GM23338 (cell line): ENCODE data around the gene MGRN1. TPM values are rescaled to one million over a fixed set of nuclear protein-coding genes. Genes with fewer than 3 reads are reported as not detected.
A peak's percentile ranks its signal among the peaks of the same experiment; 100 is the strongest.

Source experiments
- ATAC-seq: fragments of 200-7000 bp; cut with Tn5 transposase; 3 replicates; pipeline ENCODE4 v1.9.1; 2020
- DNase-seq: peaks from one replicate; pipeline ENCODE4 v3.0.0-alpha.2; 2015; ENCODE audit warnings: low spot score
- H2AFZ ChIP-seq: fragments of 200-600 bp; sonication (generic); 2 replicates; pipeline ENCODE4 v1.8.0; 2016; ENCODE audit warnings: antibody characterized with exemption, mild to moderate bottlenecking, moderate library complexity
- H3F3A ChIP-seq: fragments of 200-600 bp; sonication (generic); replicated peaks from 2 replicates; pipeline ENCODE4 v1.8.0; 2017; ENCODE audit warnings: antibody characterized with exemption, mixed run types, low read depth
- H3K27ac ChIP-seq: fragments of 200-600 bp; sonication (generic); 2 replicates; pipeline ENCODE4 v1.6.1; 2016; ENCODE audit warnings: low read depth
- H3K27me3 ChIP-seq: fragments of 200-600 bp; sonication (generic); 2 replicates; pipeline ENCODE4 v1.8.0; 2016; ENCODE audit warnings: mild to moderate bottlenecking, mixed run types, moderate library complexity; ENCODE audit not compliant: insufficient read depth
- H3K36me3 ChIP-seq: fragments of 200-600 bp; sonication (generic); 2 replicates; pipeline ENCODE4 v1.8.0; 2016; ENCODE audit warnings: mild to moderate bottlenecking; ENCODE audit not compliant: insufficient read depth
- H3K4me1 ChIP-seq: fragments of 200-600 bp; sonication (generic); 2 replicates; pipeline ENCODE4 v1.8.0; 2016; ENCODE audit warnings: mild to moderate bottlenecking, moderate library complexity; ENCODE audit not compliant: insufficient read depth
- H3K4me2 ChIP-seq: fragments of 200-600 bp; sonication (generic); 2 replicates; pipeline ENCODE4 v1.7.1; 2017; ENCODE audit warnings: mixed run types
- H3K4me3 ChIP-seq: fragments of 200-600 bp; sonication (generic); 2 replicates; pipeline ENCODE4 v1.6.1; 2016; ENCODE audit warnings: mixed run types
- H3K79me2 ChIP-seq: fragments of 200-600 bp; sonication (generic); replicated peaks from 2 replicates; pipeline ENCODE4 v1.8.0; 2017; ENCODE audit warnings: mild to moderate bottlenecking; ENCODE audit not compliant: insufficient read depth
- H3K9me2 ChIP-seq: fragments of 200-600 bp; sonication (generic); 2 replicates; pipeline ENCODE4 v1.8.0; 2017; ENCODE audit not compliant: insufficient read depth
- H4K20me1 ChIP-seq: fragments of 200-600 bp; sonication (generic); replicated peaks from 2 replicates; pipeline ENCODE4 v1.8.0; 2017; ENCODE audit warnings: mild to moderate bottlenecking; ENCODE audit not compliant: insufficient read depth
- H3K27ac Mint-ChIP-seq: 2 replicates; pipeline ENCODE4 v1.8.0; 2020; ENCODE audit warnings: inconsistent platforms, mild to moderate bottlenecking, moderate library complexity, mixed read lengths
- H3K27me3 Mint-ChIP-seq: 3 replicates; pipeline ENCODE4 v1.8.0; 2022; ENCODE audit warnings: low read depth, mild to moderate bottlenecking, moderate library complexity, mixed read lengths, inconsistent platforms; ENCODE audit not compliant: insufficient read depth, poor library complexity
- H3K36me3 Mint-ChIP-seq: 3 replicates; pipeline ENCODE4 v1.8.0; 2021; ENCODE audit warnings: low read depth, mild to moderate bottlenecking, inconsistent platforms, moderate library complexity, mixed read lengths
- H3K4me1 Mint-ChIP-seq: 3 replicates; pipeline ENCODE4 v1.8.0; 2020; ENCODE audit warnings: mild to moderate bottlenecking, inconsistent platforms, mixed read lengths
- H3K4me3 Mint-ChIP-seq: 3 replicates; pipeline ENCODE4 v1.8.0; 2021; ENCODE audit warnings: moderate library complexity, mild to moderate bottlenecking, inconsistent platforms, mixed read lengths
- H3K9me3 Mint-ChIP-seq: 3 replicates; pipeline ENCODE4 v1.8.0; 2020; ENCODE audit warnings: moderate library complexity, mild to moderate bottlenecking, inconsistent platforms, mixed read lengths
- CREB1 ChIP-seq: fragments of 250-450 bp; sonication (Bioruptor Pico); IDR thresholded peaks from 2 replicates; pipeline ENCODE4 v1.5.0; 2020; ENCODE audit warnings: low read depth, mild to moderate bottlenecking, moderate library complexity
- EZH2 ChIP-seq: fragments of 200-600 bp; sonication (generic); IDR thresholded peaks from one replicate; pipeline ENCODE4 v1.8.0; 2017; ENCODE audit warnings: antibody characterized with exemption, mild to moderate bottlenecking, low read depth; ENCODE audit not compliant: unreplicated experiment
- EZH2phosphoT487 ChIP-seq: fragments of 200-600 bp; sonication (generic); IDR thresholded peaks from one replicate; pipeline ENCODE4 v1.8.1; 2018; ENCODE audit warnings: antibody characterized with exemption; ENCODE audit not compliant: unreplicated experiment
- JUNB ChIP-seq: IDR thresholded peaks from one replicate; pipeline ENCODE4 v1.6.1; 2016; ENCODE audit warnings: antibody characterized with exemption; ENCODE audit not compliant: unreplicated experiment
- NANOG ChIP-seq: IDR thresholded peaks from 2 replicates; pipeline ENCODE4 v1.6.1; 2016; ENCODE audit warnings: antibody characterized with exemption, borderline replicate concordance
- POLR2AphosphoS5 ChIP-seq: IDR thresholded peaks from 2 replicates; pipeline ENCODE4 v1.6.1; 2016; ENCODE audit warnings: antibody characterized with exemption, low read depth
- REST ChIP-seq: IDR thresholded peaks from one replicate; pipeline ENCODE4 v1.6.1; 2018; ENCODE audit warnings: antibody characterized with exemption; ENCODE audit not compliant: unreplicated experiment
- STAT1 ChIP-seq: IDR thresholded peaks from one replicate; pipeline ENCODE4 v1.6.1; 2016; ENCODE audit warnings: antibody characterized with exemption; ENCODE audit not compliant: unreplicated experiment
- ZNF114 ChIP-seq: fragments of 250-450 bp; sonication (Bioruptor Pico); IDR thresholded peaks from 2 replicates; pipeline ENCODE4 v1.5.0; 2020; ENCODE audit warnings: mild to moderate bottlenecking, moderate library complexity
- ZNF331 ChIP-seq: fragments of 250-450 bp; sonication (Bioruptor Pico); IDR thresholded peaks from 2 replicates; pipeline ENCODE4 v1.5.0; 2020; ENCODE audit warnings: low read depth, mild to moderate bottlenecking, moderate library complexity
- polyA plus RNA-seq: library from polyadenylated mRNA; unstranded; fragments of >200 nt; fragmentation: Nextera tagmentation; extraction: Ambion mirVana; gene quantifications from 2 replicates; pipeline ENCODE4 v1.2.1, GENCODE V29; 2016
- total RNA-seq: library from RNA; depleted of rRNA; stranded (reverse); fragments of >200 nt; shearing (Covaris generic); gene quantifications from 2 replicates; pipeline ENCODE4 v1.2.3, GENCODE V29; 2014
- TF ChIP-seq, protein P1 (sequence below): IDR thresholded peaks from 2 replicates; pipeline ENCODE4 v1.6.1; 2016; ENCODE audit warnings: antibody characterized with exemption
- TF ChIP-seq, protein P2 (sequence below), 2 experiments: fragments of 200-600 bp in 1 of 2; sonication (generic) in 1 of 2; conservative IDR thresholded peaks; 2 replicates each; pipeline versions ENCODE4 v1.5.1 to v1.6.1; 2016 to 2017; ENCODE audit warnings: antibody characterized with exemption in 2 of 2, low read depth in 2 of 2, mild to moderate bottlenecking in 2 of 2, moderate library complexity in 1 of 2
- TF ChIP-seq, protein P3 (sequence below): fragments of 250-450 bp; sonication (Bioruptor Pico); IDR thresholded peaks from 2 replicates; pipeline ENCODE4 v1.5.0; 2020; ENCODE audit warnings: mild to moderate bottlenecking, moderate library complexity

The MGRN1 gene
- total and polyA plus RNA-seq, 2 experiments from 2014 or later: 13.1 to 71.8 TPM

DNA sequence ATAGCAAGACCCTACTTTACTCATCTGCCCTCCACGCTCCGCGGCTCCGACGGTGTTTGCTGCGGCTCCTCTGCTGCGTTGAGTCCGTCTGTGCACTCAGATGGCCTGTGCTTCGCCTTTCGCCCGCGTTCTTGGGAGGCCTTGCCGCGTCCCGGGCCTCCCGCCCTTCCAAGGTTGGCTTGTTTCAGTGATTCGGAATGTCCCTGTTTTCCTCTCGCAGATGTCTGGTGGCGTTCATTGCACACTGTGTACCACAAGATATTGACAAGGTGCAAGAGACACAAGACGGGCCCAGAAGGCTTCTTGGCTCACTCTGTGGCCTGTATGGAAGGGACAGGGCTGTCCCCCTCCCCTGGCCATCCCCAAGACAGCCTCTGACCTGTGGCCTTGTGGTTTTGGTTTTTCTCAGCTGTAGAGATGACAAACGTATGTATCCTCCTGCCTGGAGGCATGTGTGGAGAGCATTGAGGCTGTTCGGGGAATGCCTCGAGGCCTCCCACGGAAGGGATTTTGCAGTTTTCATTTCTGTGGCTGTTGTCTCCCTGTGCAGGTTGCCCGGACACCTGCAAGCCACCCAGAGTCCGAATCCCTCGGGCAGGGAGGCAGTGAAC lies 15.4 kb downstream of the MGRN1 start:
- Mint-ChIP-seq H3K36me3 (no peaks in the 10 kb centered on the region; the same call in 1 of the 3 replicates), H3K4me1 (peaks cover 7% of the 10 kb centered on the region; the same call in 2 of the 3 replicates), H3K9me3 (no peaks in the 10 kb centered on the region), H3K27me3 (peaks cover 10% of the 10 kb centered on the region), H3K4me3 (no peak overlapping the region), H3K27ac (peak overlapping the region; percentile 64; the same call in 1 of the 2 replicates)
- H3K27me3 ChIP-seq: no peaks in the 10 kb centered on the region
- H3K4me1 ChIP-seq: no peaks in the 10 kb centered on the region
- no peaks in the 10 kb centered on the region for H3K9me2 ChIP-seq
- H3K36me3 ChIP-seq: no peaks in the 10 kb centered on the region
- H3K4me2 ChIP-seq: no peak overlapping the region
- TF ChIP-seq EZH2phosphoT487 (no peak), STAT1 (no peak), ZNF114 (CRISPR knock-in tag) (no peak), POLR2AphosphoS5 (no peak), JUNB (no peak), CREB1 (CRISPR knock-in tag) (no peak), NANOG (no peak), REST (no peak), EZH2 (no peak), ZNF331 (CRISPR knock-in tag) (no peak)
- TF ChIP-seq, protein P1, sequence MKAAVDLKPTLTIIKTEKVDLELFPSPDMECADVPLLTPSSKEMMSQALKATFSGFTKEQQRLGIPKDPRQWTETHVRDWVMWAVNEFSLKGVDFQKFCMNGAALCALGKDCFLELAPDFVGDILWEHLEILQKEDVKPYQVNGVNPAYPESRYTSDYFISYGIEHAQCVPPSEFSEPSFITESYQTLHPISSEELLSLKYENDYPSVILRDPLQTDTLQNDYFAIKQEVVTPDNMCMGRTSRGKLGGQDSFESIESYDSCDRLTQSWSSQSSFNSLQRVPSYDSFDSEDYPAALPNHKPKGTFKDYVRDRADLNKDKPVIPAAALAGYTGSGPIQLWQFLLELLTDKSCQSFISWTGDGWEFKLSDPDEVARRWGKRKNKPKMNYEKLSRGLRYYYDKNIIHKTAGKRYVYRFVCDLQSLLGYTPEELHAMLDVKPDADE: no peak
- TF ChIP-seq, protein P2, sequence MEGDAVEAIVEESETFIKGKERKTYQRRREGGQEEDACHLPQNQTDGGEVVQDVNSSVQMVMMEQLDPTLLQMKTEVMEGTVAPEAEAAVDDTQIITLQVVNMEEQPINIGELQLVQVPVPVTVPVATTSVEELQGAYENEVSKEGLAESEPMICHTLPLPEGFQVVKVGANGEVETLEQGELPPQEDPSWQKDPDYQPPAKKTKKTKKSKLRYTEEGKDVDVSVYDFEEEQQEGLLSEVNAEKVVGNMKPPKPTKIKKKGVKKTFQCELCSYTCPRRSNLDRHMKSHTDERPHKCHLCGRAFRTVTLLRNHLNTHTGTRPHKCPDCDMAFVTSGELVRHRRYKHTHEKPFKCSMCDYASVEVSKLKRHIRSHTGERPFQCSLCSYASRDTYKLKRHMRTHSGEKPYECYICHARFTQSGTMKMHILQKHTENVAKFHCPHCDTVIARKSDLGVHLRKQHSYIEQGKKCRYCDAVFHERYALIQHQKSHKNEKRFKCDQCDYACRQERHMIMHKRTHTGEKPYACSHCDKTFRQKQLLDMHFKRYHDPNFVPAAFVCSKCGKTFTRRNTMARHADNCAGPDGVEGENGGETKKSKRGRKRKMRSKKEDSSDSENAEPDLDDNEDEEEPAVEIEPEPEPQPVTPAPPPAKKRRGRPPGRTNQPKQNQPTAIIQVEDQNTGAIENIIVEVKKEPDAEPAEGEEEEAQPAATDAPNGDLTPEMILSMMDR (conservative IDR thresholded peaks at IDR 0.05; ENCODE audit: low read depth in 2 of 2): no peak
- TF ChIP-seq, protein P3, sequence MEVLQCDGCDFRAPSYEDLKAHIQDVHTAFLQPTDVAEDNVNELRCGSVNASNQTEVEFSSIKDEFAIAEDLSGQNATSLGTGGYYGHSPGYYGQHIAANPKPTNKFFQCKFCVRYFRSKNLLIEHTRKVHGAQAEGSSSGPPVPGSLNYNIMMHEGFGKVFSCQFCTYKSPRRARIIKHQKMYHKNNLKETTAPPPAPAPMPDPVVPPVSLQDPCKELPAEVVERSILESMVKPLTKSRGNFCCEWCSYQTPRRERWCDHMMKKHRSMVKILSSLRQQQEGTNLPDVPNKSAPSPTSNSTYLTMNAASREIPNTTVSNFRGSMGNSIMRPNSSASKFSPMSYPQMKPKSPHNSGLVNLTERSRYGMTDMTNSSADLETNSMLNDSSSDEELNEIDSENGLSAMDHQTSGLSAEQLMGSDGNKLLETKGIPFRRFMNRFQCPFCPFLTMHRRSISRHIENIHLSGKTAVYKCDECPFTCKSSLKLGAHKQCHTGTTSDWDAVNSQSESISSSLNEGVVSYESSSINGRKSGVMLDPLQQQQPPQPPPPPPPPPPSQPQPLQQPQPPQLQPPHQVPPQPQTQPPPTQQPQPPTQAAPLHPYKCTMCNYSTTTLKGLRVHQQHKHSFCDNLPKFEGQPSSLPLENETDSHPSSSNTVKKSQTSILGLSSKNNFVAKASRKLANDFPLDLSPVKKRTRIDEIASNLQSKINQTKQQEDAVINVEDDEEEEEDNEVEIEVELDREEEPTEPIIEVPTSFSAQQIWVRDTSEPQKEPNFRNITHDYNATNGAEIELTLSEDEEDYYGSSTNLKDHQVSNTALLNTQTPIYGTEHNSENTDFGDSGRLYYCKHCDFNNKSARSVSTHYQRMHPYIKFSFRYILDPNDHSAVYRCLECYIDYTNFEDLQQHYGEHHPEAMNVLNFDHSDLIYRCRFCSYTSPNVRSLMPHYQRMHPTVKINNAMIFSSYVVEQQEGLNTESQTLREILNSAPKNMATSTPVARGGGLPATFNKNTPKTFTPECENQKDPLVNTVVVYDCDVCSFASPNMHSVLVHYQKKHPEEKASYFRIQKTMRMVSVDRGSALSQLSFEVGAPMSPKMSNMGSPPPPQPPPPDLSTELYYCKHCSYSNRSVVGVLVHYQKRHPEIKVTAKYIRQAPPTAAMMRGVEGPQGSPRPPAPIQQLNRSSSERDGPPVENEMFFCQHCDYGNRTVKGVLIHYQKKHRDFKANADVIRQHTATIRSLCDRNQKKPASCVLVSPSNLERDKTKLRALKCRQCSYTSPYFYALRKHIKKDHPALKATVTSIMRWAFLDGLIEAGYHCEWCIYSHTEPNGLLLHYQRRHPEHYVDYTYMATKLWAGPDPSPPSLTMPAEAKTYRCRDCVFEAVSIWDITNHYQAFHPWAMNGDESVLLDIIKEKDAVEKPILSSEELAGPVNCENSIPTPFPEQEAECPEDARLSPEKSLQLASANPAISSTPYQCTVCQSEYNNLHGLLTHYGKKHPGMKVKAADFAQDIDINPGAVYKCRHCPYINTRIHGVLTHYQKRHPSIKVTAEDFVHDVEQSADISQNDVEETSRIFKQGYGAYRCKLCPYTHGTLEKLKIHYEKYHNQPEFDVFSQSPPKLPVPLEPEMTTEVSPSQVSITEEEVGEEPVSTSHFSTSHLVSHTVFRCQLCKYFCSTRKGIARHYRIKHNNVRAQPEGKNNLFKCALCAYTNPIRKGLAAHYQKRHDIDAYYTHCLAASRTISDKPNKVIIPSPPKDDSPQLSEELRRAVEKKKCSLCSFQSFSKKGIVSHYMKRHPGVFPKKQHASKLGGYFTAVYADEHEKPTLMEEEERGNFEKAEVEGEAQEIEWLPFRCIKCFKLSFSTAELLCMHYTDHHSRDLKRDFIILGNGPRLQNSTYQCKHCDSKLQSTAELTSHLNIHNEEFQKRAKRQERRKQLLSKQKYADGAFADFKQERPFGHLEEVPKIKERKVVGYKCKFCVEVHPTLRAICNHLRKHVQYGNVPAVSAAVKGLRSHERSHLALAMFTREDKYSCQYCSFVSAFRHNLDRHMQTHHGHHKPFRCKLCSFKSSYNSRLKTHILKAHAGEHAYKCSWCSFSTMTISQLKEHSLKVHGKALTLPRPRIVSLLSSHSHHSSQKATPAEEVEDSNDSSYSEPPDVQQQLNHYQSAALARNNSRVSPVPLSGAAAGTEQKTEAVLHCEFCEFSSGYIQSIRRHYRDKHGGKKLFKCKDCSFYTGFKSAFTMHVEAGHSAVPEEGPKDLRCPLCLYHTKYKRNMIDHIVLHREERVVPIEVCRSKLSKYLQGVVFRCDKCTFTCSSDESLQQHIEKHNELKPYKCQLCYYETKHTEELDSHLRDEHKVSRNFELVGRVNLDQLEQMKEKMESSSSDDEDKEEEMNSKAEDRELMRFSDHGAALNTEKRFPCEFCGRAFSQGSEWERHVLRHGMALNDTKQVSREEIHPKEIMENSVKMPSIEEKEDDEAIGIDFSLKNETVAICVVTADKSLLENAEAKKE (CRISPR knock-in tag): no peak
- H2AFZ ChIP-seq: no peak overlapping the region
- H4K20me1 ChIP-seq: no peaks in the 10 kb centered on the region; the same call in none of the 2 replicates
- H3F3A ChIP-seq: 0 out of 2 replicates have a peak, but pooled peaks cover 2% of the 10 kb centered on the region
- DNase-seq (no peak), ATAC-seq (no peak)
- peaks cover 91% of the 10 kb centered on the region for H3K79me2 ChIP-seq
- H3K27ac ChIP-seq: peak overlapping the region; percentile 74; the same call in 1 of the 2 replicates
- H3K4me3 ChIP-seq: no peak overlapping the region
